GM12801 (cell line): Measurements from ENCODE around the gene LLCFC1.

ENCODE experiments used
- CTCF ChIP-seq: IDR thresholded peaks from one replicate; pipeline ENCODE4 v1.5.1; 2011; ENCODE audit warnings: control low read depth; ENCODE audit not compliant: insufficient read length; ENCODE audit errors: extremely low read depth

The LLCFC1 gene

GRCh38 chr7:142959202-142959601 lies 19.9 kb downstream of the LLCFC1 start:
- TF ChIP-seq CTCF: no peak

DNA sequence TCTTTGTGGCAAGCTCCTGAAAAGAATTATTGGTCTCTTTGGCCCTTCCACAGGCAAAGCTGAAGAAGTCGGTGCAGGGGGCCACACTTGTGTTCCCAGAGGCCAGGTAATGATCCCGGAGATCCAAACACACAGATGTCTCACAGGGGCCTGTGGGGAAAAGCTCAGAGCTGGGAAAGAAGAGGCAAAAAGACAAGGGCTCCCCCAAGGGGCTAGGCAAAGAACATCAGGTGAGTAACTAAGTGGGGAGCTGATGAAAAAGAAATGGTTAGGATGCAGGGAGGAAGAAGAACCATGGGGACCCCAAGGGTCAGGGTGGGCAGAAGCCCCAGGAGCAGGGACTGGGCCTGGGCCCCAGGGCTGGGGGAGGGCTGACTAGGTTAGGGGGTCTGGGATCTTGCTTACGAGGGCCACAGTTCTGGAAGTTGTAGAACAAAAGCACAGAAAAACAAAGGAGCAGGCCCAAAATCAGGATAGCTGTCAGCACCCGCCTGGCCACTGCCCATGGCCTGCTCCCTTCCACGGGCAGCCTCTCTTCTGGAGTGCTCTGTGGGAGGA lies 21.8 kb downstream of the LLCFC1 start:
- no peak for TF ChIP-seq CTCF

DNA sequence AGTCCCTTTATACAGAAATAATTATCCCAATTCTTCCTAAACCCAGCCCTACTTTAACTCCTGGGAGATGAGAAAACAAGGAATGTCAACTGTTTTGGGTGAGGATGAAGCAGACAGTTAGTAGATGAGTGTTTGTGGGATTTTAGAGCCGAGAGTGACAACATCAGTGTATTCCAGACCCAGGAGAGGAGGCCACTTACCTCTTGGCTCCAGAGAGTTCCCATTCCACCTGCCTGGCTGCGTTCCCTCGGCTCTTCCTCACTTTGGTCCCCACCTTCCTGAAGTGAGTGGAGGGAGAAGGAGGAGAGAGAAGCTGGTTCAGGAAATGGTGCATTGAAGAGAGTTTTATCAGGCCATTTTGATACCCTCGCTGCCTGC lies 22.3 kb downstream of the LLCFC1 start:
- TF ChIP-seq CTCF: no peak

DNA sequence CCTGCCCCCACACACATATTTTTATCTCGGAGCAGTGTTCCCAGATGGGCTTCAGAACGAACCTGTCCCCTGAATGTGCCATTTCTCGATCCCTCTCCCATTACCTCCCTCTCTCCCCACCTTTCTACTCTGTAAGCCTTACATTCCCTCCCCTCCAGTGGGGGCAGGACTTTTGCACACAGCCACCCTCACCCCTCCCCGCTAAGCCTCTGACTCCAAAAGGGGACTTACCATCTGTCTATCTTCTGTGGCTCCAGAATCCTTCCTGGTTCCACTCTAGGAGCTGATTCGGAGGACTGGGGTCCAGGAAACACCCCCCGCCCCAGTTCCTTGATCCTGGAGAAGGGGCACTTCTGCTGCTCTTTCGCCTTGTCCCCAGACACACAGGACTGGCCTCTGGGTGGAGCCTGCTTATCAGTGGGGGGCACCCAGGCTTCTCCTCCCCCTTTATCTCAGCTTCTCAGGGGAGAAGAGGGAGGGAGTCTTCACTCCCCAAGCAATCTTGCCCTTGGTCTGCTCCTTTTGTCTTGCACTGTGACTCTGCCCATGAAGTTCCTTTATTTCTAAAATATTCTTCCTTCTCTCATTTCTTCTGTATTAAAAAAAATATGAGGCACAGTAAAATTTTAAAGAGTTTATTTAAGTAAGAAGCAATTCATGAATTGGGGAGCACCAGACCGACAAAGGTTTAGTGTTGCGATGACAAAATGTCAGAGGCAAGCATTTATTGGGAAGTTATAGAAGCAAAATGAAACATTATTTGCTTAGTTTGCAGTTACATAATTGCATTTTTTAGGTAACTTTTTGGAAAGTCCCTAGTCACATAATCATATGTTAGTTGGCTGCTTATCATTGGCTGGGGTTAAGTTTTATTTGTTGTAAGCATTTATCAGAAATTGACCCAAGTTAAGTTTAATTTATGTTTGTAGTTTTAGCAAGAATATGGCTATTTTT lies 23.0 kb downstream of the LLCFC1 start, which contains the start of gene KEL:
TSS of gene KEL (minus strand) at position 391 of the 954 bp plus-strand sequence. CDS start at position 234, 157 bp downstream.
- TF ChIP-seq CTCF: no peak

GRCh38 chr7:142962991-142963390 lies 23.7 kb downstream of the LLCFC1 start:
- no peak for TF ChIP-seq CTCF

- TF ChIP-seq CTCF: no peak
Observed at GRCh38 chr7:142963993-142964392, 24.7 kb downstream of the LLCFC1 start.

DNA sequence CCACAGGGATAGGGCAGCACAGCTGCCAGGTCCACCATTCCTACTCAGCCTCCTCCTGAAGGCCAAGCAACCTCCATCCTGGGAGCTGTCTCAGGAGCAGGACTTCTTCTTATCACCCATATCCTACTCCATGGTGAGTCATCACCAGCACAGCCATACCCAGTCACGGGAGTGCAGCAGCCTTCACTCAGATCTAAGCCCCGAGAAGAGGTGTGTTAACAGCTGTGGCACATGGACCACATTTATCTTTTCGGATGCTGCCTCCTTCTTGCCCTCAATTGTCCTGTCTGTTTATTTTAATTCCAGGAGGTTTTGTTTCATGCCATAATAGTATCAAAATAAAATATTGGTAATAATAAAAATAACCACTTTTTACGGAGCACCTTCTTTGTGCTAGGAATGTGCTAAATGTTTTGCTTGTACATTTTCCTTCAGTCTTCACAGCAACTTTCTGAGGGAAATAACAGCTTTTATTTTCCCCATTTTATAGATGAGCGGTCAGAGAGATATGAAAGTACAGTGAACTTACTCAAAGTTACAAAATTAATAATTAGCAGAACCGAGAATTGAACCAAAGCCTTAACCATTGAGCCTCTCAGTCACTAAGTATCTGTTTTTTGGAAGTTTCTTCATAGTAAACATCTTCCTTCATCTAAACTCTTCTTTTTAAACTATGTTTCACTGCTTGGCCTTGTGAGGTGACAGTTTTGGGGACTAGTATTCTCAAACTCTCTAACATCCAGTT lies 25.4 kb downstream of the LLCFC1 start:
- no peak for TF ChIP-seq CTCF
